K562 (cell line): Measurements from ENCODE around the gene PAIP2. TPM values are rescaled to one million over a fixed set of nuclear protein-coding genes. Genes with fewer than 3 reads are reported as not detected.
A peak's percentile ranks its signal among the peaks of the same experiment; 100 is the strongest.

Source experiments
- CREB1 ChIP-seq, 2 experiments: sonication (generic) in 1 of 2; formaldehyde crosslinking in 1 of 2; IDR thresholded peaks; 2 replicates each; pipeline versions ENCODE4 v1.6.1 to v1.8.0; 2012 to 2022; ENCODE audit warnings: inconsistent platforms in 1 of 2, mild to moderate bottlenecking in 1 of 2, missing genetic modification reagents in 1 of 2, moderate library complexity in 1 of 2
- HDAC1 ChIP-seq, 2 experiments: fragments of 450-650 bp; IDR thresholded peaks; 2 replicates each; pipeline ENCODE4 v1.6.1; 2016 to 2017; ENCODE audit warnings: inconsistent platforms in 1 of 2, mild to moderate bottlenecking in 1 of 2, moderate library complexity in 1 of 2
- HDAC8 ChIP-seq: fragments of 450-650 bp; IDR thresholded peaks from 2 replicates; pipeline ENCODE4 v1.6.1; 2016; ENCODE audit warnings: mild to moderate bottlenecking, missing genetic modification characterization, moderate library complexity, missing compliant biosample characterization
- HINFP ChIP-seq: fragments of 450-650 bp; conservative IDR thresholded peaks from 2 replicates; pipeline ENCODE4 v1.6.1; 2016; ENCODE audit warnings: missing genetic modification characterization, low read depth, mild to moderate bottlenecking, control low read depth, missing compliant biosample characterization
- HOXB6 ChIP-seq: fragments of 250-450 bp; sonication (Bioruptor Pico); IDR thresholded peaks from 2 replicates; pipeline ENCODE4 v1.5.1; 2022; ENCODE audit warnings: mild to moderate bottlenecking, borderline replicate concordance
- JUNB ChIP-seq: fragments of 450-650 bp; formaldehyde crosslinking; conservative IDR thresholded peaks from 2 replicates; pipeline ENCODE4 v1.4.0; 2020; ENCODE audit warnings: mild to moderate bottlenecking
- MAX ChIP-seq: sonication (generic); formaldehyde crosslinking; IDR thresholded peaks from 2 replicates; pipeline ENCODE4 v1.9.0; 2022; ENCODE audit warnings: mild to moderate bottlenecking, missing genetic modification reagents
- MECOM ChIP-seq: fragments of 250-450 bp; sonication (Bioruptor Pico); IDR thresholded peaks from 2 replicates; pipeline ENCODE4 v1.8.0; 2022; ENCODE audit warnings: inconsistent platforms
- MTA3 ChIP-seq: fragments of 450-650 bp; formaldehyde crosslinking; IDR thresholded peaks from 2 replicates; pipeline ENCODE4 v1.6.1; 2017; ENCODE audit warnings: mild to moderate bottlenecking, borderline replicate concordance
- NR2C1 ChIP-seq, 2 experiments: fragments of 450-650 bp; IDR thresholded peaks; 2 replicates each; pipeline ENCODE4 v1.6.1; 2017; ENCODE audit warnings: mild to moderate bottlenecking in 2 of 2, antibody characterized with exemption in 1 of 2, inconsistent platforms in 1 of 2, missing compliant biosample characterization in 1 of 2, missing genetic modification characterization in 1 of 2
- RBM25 ChIP-seq: fragments of 200-400 bp; formaldehyde crosslinking; IDR thresholded peaks from 2 replicates; pipeline ENCODE4 v1.6.1; 2018; ENCODE audit warnings: low read length, low read depth, moderate library complexity; ENCODE audit not compliant: severe bottlenecking
- SMARCB1 ChIP-seq: IDR thresholded peaks from 2 replicates; pipeline ENCODE4 v1.6.1; 2011; ENCODE audit warnings: improper control_type of control experiment, low read depth; ENCODE audit not compliant: insufficient read length
- SNRNP70 ChIP-seq: fragments of 200-400 bp; formaldehyde crosslinking; optimal IDR thresholded peaks from 2 replicates; pipeline ENCODE3; 2017; ENCODE audit warnings: low read depth, low read length
- SOX6 ChIP-seq: fragments of 450-650 bp; IDR thresholded peaks from 2 replicates; pipeline ENCODE4 v1.6.1; 2014; ENCODE audit warnings: mild to moderate bottlenecking
- STAT5B ChIP-seq: fragments of 250-450 bp; sonication (Bioruptor Pico); IDR thresholded peaks from 2 replicates; pipeline ENCODE4 v1.8.0; 2021; ENCODE audit warnings: mild to moderate bottlenecking, inconsistent platforms
- TBL1XR1 ChIP-seq, 2 experiments: IDR thresholded peaks; 2 replicates each; pipeline ENCODE4 v1.6.1; 2012; ENCODE audit warnings: improper control_type of control experiment in 2 of 2, low read length in 2 of 2, mild to moderate bottlenecking in 1 of 2
- TOE1 ChIP-seq, 2 experiments: fragments of 450-650 bp in 1 of 2; sonication (generic) in 1 of 2; formaldehyde crosslinking in 1 of 2; IDR thresholded peaks; 2 replicates each; pipeline versions ENCODE4 v1.7.1 to v1.8.0; 2016 to 2022; ENCODE audit warnings: borderline replicate concordance in 2 of 2, mild to moderate bottlenecking in 2 of 2, antibody characterized with exemption in 1 of 2, inconsistent platforms in 1 of 2, low read depth in 1 of 2, missing genetic modification reagents in 1 of 2, moderate library complexity in 1 of 2
- YBX1 ChIP-seq: fragments of 450-650 bp; IDR thresholded peaks from 2 replicates; pipeline ENCODE4 v1.7.1; 2016; ENCODE audit warnings: mild to moderate bottlenecking
- ZBTB12 ChIP-seq: fragments of 250-450 bp; sonication (Bioruptor Pico); IDR thresholded peaks from 2 replicates; pipeline ENCODE4 v1.4.0; 2020
- ZC3H4 ChIP-seq: sonication (generic); formaldehyde crosslinking; IDR thresholded peaks from 2 replicates; pipeline ENCODE4 v1.9.0; 2021; ENCODE audit warnings: missing genetic modification reagents, borderline replicate concordance
- ZNF12 ChIP-seq: sonication (generic); formaldehyde crosslinking; IDR thresholded peaks from 2 replicates; pipeline ENCODE4 v1.4.0; 2020; ENCODE audit warnings: mild to moderate bottlenecking, missing genetic modification reagents
- ZNF133 ChIP-seq: fragments of 250-450 bp; sonication (Bioruptor Pico); IDR thresholded peaks from 2 replicates; pipeline ENCODE4 v1.4.0; 2020; ENCODE audit warnings: mild to moderate bottlenecking
- polyA plus RNA-seq, 8 experiments: library from polyadenylated mRNA; depleted of rRNA in 4 of 8; stranded (reverse) in 5 of 8; unstranded in 3 of 8; fragments of >200 nt; fragmentation: Nextera tagmentation in 2 of 8; fragmentation: Illumina TruSeq in 1 of 8; extraction: Ambion mirVana in 2 of 8; extraction: Trizol in 1 of 8; gene quantifications; 2 replicates each; pipeline versions ENCODE4 v1.2.1 to v1.2.3, GENCODE V29; 2011 to 2014; ENCODE audit warnings: inconsistent platforms in 1 of 8, missing spikeins in 1 of 8
- total RNA-seq, 7 experiments: library from RNA; depleted of rRNA in 6 of 7; stranded (reverse); fragments of >200 nt in 6 of 7; fragmentation: Illumina TruSeq in 2 of 7; extraction: Trizol in 2 of 7; gene quantifications; 2 replicates each; pipeline versions ENCODE4 v1.2.1 to v1.2.3, GENCODE V29; 2011 to 2021; ENCODE audit warnings: low replicate concordance in 1 of 7

Gene PAIP2
- total and polyA plus RNA-seq, 9 of the 15 experiments (the other 6 are each of a cell fraction or from before 2014, with no cell fraction given), result 78.3 to 187 (median 128) TPM

GRCh38 chr5:139293507-139294373 is 47.9 kb upstream of the PAIP2 start, which contains the start of gene MATR3 (continued):
- no peak for TF ChIP-seq ZNF133
- no peak for TF ChIP-seq JUNB (CRISPR knock-in tag)
- no peak for TF ChIP-seq MECOM (CRISPR knock-in tag)
- peak; percentile 96 for TF ChIP-seq RBM25
- TF ChIP-seq MAX (CRISPR knock-in tag), result peak; percentile 74
- 0 out of 2 replicates have a peak, but pooled peaks have one; percentile 11 for TF ChIP-seq MTA3
- TF ChIP-seq YBX1, result no peak
- peak; percentile 24; the same call in 1 of the 2 replicates for TF ChIP-seq ZC3H4 (CRISPR knock-in tag)
- no peak for TF ChIP-seq HOXB6
- TF ChIP-seq NR2C1 (IDR thresholded peaks at IDR 0.05), result no peak
- TF ChIP-seq NR2C1 (tag; IDR thresholded peaks at IDR 0.05), result no peak
- TF ChIP-seq TBL1XR1 (IDR thresholded peaks at IDR 0.05; ENCODE audit: low read length in 2 of 2), result peak in 1 of 2 experiments; percentile 52; a peak in 1 of 4 replicates
- no peak for TF ChIP-seq ZNF12 (CRISPR knock-in tag)
- no peak; the same call in 1 of the 2 replicates for TF ChIP-seq CREB1 (IDR thresholded peaks at IDR 0.05)
- peak; percentile 73 for TF ChIP-seq CREB1 (CRISPR knock-in tag; IDR thresholded peaks at IDR 0.05)
- TF ChIP-seq ZBTB12, result no peak
- TF ChIP-seq HINFP, result no peak
- 0 out of 2 replicates have a peak, but pooled peaks have one; percentile 36 for TF ChIP-seq HDAC8 (tag)
- no peak for TF ChIP-seq SMARCB1
- TF ChIP-seq SNRNP70, result no peak
- peak; percentile 70; the same call in 1 of the 2 replicates for TF ChIP-seq SOX6
- peak in 1 of 2 experiments; percentile 75; a peak in 2 of 4 replicates for TF ChIP-seq HDAC1 (IDR thresholded peaks at IDR 0.05)
- TF ChIP-seq TOE1 (IDR thresholded peaks at IDR 0.05; ENCODE audit: borderline replicate concordance), result no peak; the same call in 1 of the 2 replicates
- TF ChIP-seq TOE1 (CRISPR knock-in tag; IDR thresholded peaks at IDR 0.05; ENCODE audit: borderline replicate concordance, low read depth), result no peak
- TF ChIP-seq STAT5B, result no peak
